MM.1S (cell line): ENCODE results near the gene HSDL1.

Source experiments
- DNase-seq: peaks from one replicate; pipeline ENCODE4 v3.0.0-alpha.2; 2015
- H2AFZ ChIP-seq: fragments of 300-600 bp; sonication (generic); 2 replicates; pipeline ENCODE4 v1.6.0; 2016; ENCODE audit warnings: antibody characterized with exemption, low read length
- H3F3A ChIP-seq: fragments of 300-600 bp; sonication (generic); 2 replicates; pipeline ENCODE4 v1.6.1; 2016; ENCODE audit warnings: mild to moderate bottlenecking, antibody characterized with exemption, low read length, moderate library complexity, mixed read lengths; ENCODE audit not compliant: insufficient read depth
- H3K27ac ChIP-seq: fragments of 300-600 bp; sonication (generic); 2 replicates; pipeline ENCODE4 v1.5.1; 2016; ENCODE audit warnings: mild to moderate bottlenecking, low read length
- H3K27me3 ChIP-seq: fragments of 300-600 bp; sonication (generic); replicated peaks from 2 replicates; pipeline ENCODE4 v1.6.0; 2016; ENCODE audit warnings: low read length; ENCODE audit not compliant: insufficient read depth
- H3K36me3 ChIP-seq: fragments of 300-600 bp; sonication (generic); replicated peaks from 2 replicates; pipeline ENCODE4 v1.6.1; 2016; ENCODE audit warnings: mild to moderate bottlenecking, low read length, mixed read lengths; ENCODE audit not compliant: insufficient read depth
- H3K4me1 ChIP-seq: fragments of 300-600 bp; sonication (generic); 2 replicates; pipeline ENCODE4 v1.6.1; 2016; ENCODE audit warnings: low read length, mixed read lengths
- H3K4me2 ChIP-seq: fragments of 300-600 bp; sonication (generic); 2 replicates; pipeline ENCODE4 v1.6.0; 2016; ENCODE audit warnings: low read depth, low read length
- H3K4me3 ChIP-seq: fragments of 300-600 bp; sonication (generic); 2 replicates; pipeline ENCODE4 v1.5.1; 2016; ENCODE audit warnings: low read length, mixed read lengths
- H3K79me2 ChIP-seq: fragments of 300-600 bp; sonication (generic); 2 replicates; pipeline ENCODE4 v1.6.1; 2016; ENCODE audit warnings: mixed run types, low read length, mixed read lengths
- H3K9ac ChIP-seq: fragments of 300-600 bp; sonication (generic); 2 replicates; pipeline ENCODE4 v1.6.1; 2016; ENCODE audit warnings: low read length, mixed read lengths
- H3K9me2 ChIP-seq: fragments of 300-600 bp; sonication (generic); replicated peaks from 2 replicates; pipeline ENCODE4 v1.6.1; 2016; ENCODE audit warnings: mild to moderate bottlenecking, low read length, mixed read lengths; ENCODE audit not compliant: insufficient read depth
- H3K9me3 ChIP-seq: fragments of 300-600 bp; sonication (generic); replicated peaks from 2 replicates; pipeline ENCODE4 v1.6.1; 2016; ENCODE audit warnings: mild to moderate bottlenecking, low read length, mixed read lengths; ENCODE audit not compliant: insufficient read depth
- H4K20me1 ChIP-seq: fragments of 300-600 bp; sonication (generic); 2 replicates; pipeline ENCODE4 v1.6.1; 2016; ENCODE audit warnings: mild to moderate bottlenecking, low read length, moderate library complexity, mixed read lengths; ENCODE audit not compliant: insufficient read depth
- CTCF ChIP-seq: fragments of 300-600 bp; sonication (generic); IDR thresholded peaks from 2 replicates; pipeline ENCODE4 v1.5.1; 2016; ENCODE audit warnings: antibody characterized with exemption, low read length, mixed read lengths
- EZH2 ChIP-seq: fragments of 300-600 bp; sonication (generic); optimal IDR thresholded peaks from 2 replicates; pipeline ENCODE3; 2017; ENCODE audit warnings: low read depth, mild to moderate bottlenecking, antibody characterized with exemption, low read length, mixed read lengths
- EZH2phosphoT487 ChIP-seq: fragments of 300-600 bp; sonication (generic); IDR thresholded peaks from 2 replicates; pipeline ENCODE4 v1.6.1; 2018; ENCODE audit warnings: antibody characterized with exemption, low read length

Gene HSDL1

GRCh38 chr16:84084570-84085270, 60.3 kb downstream of the HSDL1 start:
- Histone ChIP-seq H3K4me1 (peaks cover 47% of the 10 kb centered on the region), H4K20me1 (no peaks in the 10 kb centered on the region), H3K36me3 (no peaks in the 10 kb centered on the region; the same call in 1 of the 2 replicates), H3K9me3 (no peaks in the 10 kb centered on the region), H3F3A (peaks cover 28% of the 10 kb centered on the region), H3K9me2 (no peaks in the 10 kb centered on the region), H3K9ac (peak overlapping the region; percentile 35; the same call in 1 of the 2 replicates), H3K27me3 (no peaks in the 10 kb centered on the region), H3K79me2 (peaks cover 35% of the 10 kb centered on the region), H3K27ac (peak overlapping the region; percentile 59; the same call in 1 of the 2 replicates), H2AFZ (no peak overlapping the region), H3K4me3 (no peak overlapping the region), H3K4me2 (no peak overlapping the region; the same call in 1 of the 2 replicates)
- peak; percentile 62 for TF ChIP-seq CTCF
- no peak for TF ChIP-seq EZH2
- peak; percentile 64 for DNase-seq

GRCh38 chr16:84082835-84083569, 62.0 kb downstream of the HSDL1 start:
- H3K4me3 ChIP-seq: no peak overlapping the region
- no peaks in the 10 kb centered on the region; the same call in 1 of the 2 replicates for H3K36me3 ChIP-seq
- no peak overlapping the region for H3K27ac ChIP-seq
- H3K9me2 ChIP-seq: no peaks in the 10 kb centered on the region
- peaks cover 14% of the 10 kb centered on the region for H3F3A ChIP-seq
- H4K20me1 ChIP-seq: no peaks in the 10 kb centered on the region
- no peak overlapping the region for H2AFZ ChIP-seq
- TF ChIP-seq EZH2phosphoT487: no peak
- peaks cover 33% of the 10 kb centered on the region for H3K4me1 ChIP-seq
- no peaks in the 10 kb centered on the region for H3K27me3 ChIP-seq
- peaks cover 50% of the 10 kb centered on the region for H3K79me2 ChIP-seq
- no peak overlapping the region for H3K4me2 ChIP-seq
- no peaks in the 10 kb centered on the region for H3K9me3 ChIP-seq
- no peak overlapping the region for H3K9ac ChIP-seq
- DNase-seq: no peak

GRCh38 chr16:84082110-84082509, 62.9 kb downstream of the HSDL1 start:
- no peak for DNase-seq
- H3K79me2 ChIP-seq: peaks cover 57% of the 10 kb centered on the region
- no peak overlapping the region for H3K27ac ChIP-seq
- H4K20me1 ChIP-seq: no peaks in the 10 kb centered on the region
- no peaks in the 10 kb centered on the region for H3K9me2 ChIP-seq
- no peaks in the 10 kb centered on the region; the same call in 1 of the 2 replicates for H3K36me3 ChIP-seq
- no peaks in the 10 kb centered on the region for H3K9me3 ChIP-seq
- H3K27me3 ChIP-seq: no peaks in the 10 kb centered on the region
- peaks cover 24% of the 10 kb centered on the region for H3K4me1 ChIP-seq
- H3F3A ChIP-seq: peaks cover 7% of the 10 kb centered on the region
- TF ChIP-seq CTCF: no peak
- no peak for TF ChIP-seq EZH2
- TF ChIP-seq EZH2phosphoT487: no peak
- H2AFZ ChIP-seq: no peak overlapping the region
- no peak overlapping the region for H3K4me3 ChIP-seq
- no peak overlapping the region for H3K4me2 ChIP-seq
- no peak overlapping the region for H3K9ac ChIP-seq
